Anterior cingulate cortex (tissue), 58 donors: Measurements from ENCODE around the gene SMIM21.

Experiments
- DNase-seq, 58 donors: peaks; one replicate each; lab custom pipeline; 2025; lab: John Stamatoyannopoulos, UW

SMIM21 gene

DNA sequence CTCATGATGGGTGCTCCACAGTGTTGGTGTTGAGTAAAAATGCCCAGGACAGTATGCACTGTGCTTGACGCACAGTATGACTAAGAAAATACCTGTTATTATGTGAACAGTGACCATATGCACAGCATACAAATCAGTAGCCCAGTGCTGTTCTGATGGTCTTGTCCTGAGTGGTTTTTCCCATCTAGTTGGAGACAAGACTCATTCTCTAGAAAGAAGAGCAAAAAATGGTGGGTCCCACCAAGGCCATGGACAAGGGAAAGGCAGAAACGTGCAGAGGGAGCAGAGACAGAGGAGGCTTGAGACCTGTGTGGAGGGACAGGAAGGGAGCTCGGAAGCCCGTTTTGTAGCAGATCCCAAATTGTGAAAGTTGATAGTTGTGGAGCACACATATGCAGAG is 987 bp upstream of the SMIM21 start:
- DNase-seq = no peak

GRCh38 chr18:75422341-75422910 is 5.1 kb downstream of the SMIM21 start:
- no peak for DNase-seq

GRCh38 chr18:75421656-75422055 is 5.8 kb downstream of the SMIM21 start:
- DNase-seq = no peak

DNA sequence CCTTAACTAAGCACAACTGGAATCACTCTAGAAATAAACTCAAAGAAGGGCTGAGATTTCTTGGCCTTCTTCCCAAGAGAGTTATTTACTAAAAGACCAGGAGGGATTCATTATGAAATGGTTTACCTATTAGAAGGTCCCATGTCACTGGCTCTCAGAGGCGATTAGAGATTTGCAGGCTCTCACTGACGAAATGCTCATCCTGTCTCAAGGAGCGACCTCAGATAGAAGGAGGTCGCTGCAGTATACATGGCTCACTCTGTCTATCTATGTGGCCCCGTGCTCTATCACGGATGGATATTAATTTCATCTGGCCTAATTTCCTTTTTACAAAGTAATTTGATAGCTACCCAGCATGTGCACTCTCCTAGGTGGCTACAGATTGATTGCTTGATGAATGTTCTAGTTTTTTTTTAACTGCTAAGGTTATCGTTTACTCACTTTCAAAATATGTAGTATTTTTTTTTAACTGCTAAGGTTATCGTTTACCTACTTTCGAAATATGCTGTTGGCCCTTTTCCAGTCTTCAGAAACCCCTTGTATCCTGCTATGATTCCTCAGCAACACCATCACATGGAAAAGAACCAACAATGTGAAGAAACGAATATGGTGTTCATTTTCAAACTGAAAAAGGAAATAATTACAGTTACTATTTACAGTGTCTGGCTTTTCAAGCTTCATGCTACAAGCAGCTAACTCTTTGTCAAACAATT is 9.1 kb downstream of the SMIM21 start:
- no peak for DNase-seq

DNA sequence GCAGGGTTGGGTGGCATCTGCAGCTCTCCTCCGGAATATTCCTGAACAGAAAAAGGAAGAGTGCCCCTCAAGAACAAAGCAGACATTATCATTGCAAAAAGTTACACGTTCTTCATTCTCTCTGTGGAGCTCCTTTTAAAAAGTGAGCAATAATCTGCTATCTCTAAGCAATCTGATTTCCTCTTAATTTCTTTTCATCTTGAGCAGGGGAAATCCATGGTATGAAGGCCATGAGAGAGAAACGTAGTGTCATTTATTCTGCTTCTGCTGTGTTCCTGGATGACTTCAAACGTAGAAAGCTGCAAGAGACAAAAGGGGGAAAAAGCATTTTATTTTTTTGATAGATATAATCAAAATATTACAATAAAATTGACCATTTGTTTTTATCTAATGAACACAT is 16.9 kb downstream of the SMIM21 start:
- no peak for DNase-seq

- no peak for DNase-seq
These were observed 17.7 kb downstream of the SMIM21 start for GRCh38 chr18:75409806-75410205.

- no peak for DNase-seq
These were observed 18.7 kb downstream of the SMIM21 start for GRCh38 chr18:75408554-75409506.

GRCh38 chr18:75407468-75408437 is 19.8 kb downstream of the SMIM21 start:
- peak in 1 of 58 donors; percentile 8 for DNase-seq

GRCh38 chr18:75406491-75407445 is 20.7 kb downstream of the SMIM21 start:
- no peak for DNase-seq

- no peak for DNase-seq
These were observed 22.2 kb downstream of the SMIM21 start for GRCh38 chr18:75405351-75405750.

GRCh38 chr18:75400366-75400765 is 27.1 kb downstream of the SMIM21 start:
- DNase-seq = no peak

GRCh38 chr18:75395137-75395536 is 32.4 kb downstream of the SMIM21 start:
- no peak for DNase-seq

DNA sequence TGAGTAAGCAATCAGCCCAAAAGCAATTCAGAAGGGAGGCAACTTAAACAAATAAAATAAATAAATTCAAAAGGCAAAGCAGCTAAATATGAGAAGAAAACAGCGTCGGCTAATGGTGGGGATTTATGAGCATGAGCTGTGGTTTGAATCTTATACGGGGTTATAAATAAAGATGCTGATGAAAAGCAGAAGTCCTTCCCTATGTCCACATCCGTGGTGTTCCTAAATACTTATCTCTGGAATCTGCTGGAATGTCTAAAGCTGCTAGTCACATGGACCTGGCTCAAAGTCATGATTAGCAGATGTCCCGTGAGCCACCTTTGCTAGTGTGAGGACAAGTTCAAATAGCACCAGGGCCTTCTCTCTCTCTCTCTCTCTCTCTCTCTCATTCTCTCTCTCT is 33.8 kb downstream of the SMIM21 start:
- no peak for DNase-seq

- no peak for DNase-seq
These were observed 35.3 kb downstream of the SMIM21 start for GRCh38 chr18:75392226-75392578.

- no peak for DNase-seq
These were observed 36.0 kb downstream of the SMIM21 start for GRCh38 chr18:75391279-75392225.

DNA sequence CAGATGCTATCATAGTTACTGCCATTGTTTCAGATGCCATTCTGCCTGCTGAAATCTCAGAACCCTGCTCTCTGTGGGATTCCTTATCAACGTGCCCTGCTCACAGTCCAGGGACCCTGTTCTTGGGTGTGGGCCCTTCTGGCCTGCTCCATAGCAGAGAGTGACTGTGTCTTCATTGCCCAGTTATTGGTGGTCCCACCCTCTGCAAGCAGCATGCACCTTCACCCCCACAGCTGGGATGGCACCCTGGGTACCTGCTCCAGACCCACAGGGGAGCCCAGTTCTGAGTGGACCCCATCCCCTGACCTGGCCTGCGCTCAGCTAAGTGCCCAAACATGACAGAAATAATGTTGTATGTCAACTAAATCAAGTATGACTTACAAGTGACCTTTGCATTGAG is 36.6 kb downstream of the SMIM21 start:
- DNase-seq = no peak

DNA sequence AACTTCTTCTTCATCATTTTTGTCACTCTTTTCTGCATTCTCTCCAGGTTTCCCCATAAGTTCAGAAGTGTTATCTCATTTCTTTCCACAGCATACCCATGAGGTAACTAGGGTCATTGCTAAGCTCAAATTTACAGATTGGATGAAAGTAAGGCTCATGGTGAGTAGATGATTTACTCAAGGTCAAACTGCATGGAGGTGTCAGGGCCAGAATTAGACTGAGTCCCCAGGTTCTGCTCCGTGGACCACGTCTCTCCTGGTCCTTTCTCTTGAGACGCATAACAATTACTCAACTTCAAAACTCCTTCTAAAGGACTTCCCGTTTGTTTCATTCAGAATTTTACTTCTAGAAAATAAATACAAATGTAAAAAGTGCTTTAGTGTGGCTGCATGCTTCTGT is 43.4 kb downstream of the SMIM21 start:
- DNase-seq = no peak
